SKM-1 treated with dmso at 0.1 percent for 144 hours (cell line): Measurements from ENCODE around the gene TNFRSF8.

Source experiments
- DNase-seq: peaks from one replicate; lab custom pipeline; 2025; ENCODE audit not compliant: unreplicated experiment; lab: John Stamatoyannopoulos, UW

Gene TNFRSF8

GRCh38 chr1:12172042-12172851 is 109.1 kb downstream of the TNFRSF8 start:
- DNase-seq, result no peak

- no peak for DNase-seq
Observed at GRCh38 chr1:12173041-12173509, 110.0 kb downstream of the TNFRSF8 start.

- DNase-seq, result peak; percentile 76
Observed at GRCh38 chr1:12173631-12174121, 110.6 kb downstream of the TNFRSF8 start.

GRCh38 chr1:12174924-12175810 is 112.1 kb downstream of the TNFRSF8 start:
- DNase-seq, result peak; percentile 24

GRCh38 chr1:12176298-12177118 is 113.4 kb downstream of the TNFRSF8 start:
- no peak for DNase-seq

- no peak for DNase-seq
Observed at GRCh38 chr1:12177156-12177998, 114.3 kb downstream of the TNFRSF8 start.

GRCh38 chr1:12177999-12178441 is 114.9 kb downstream of the TNFRSF8 start:
- DNase-seq, result no peak

GRCh38 chr1:12178511-12178910 is 115.4 kb downstream of the TNFRSF8 start:
- DNase-seq, result no peak

- DNase-seq, result no peak
Observed at GRCh38 chr1:12179111-12179519, 116.0 kb downstream of the TNFRSF8 start.

- DNase-seq, result no peak
Observed at GRCh38 chr1:12179676-12180075, 116.6 kb downstream of the TNFRSF8 start.

- DNase-seq, result peak; percentile 95
Observed at GRCh38 chr1:12180315-12180714, 117.2 kb downstream of the TNFRSF8 start.

- DNase-seq, result no peak
Observed at GRCh38 chr1:12180903-12181302, 117.8 kb downstream of the TNFRSF8 start.

- no peak for DNase-seq
Observed at GRCh38 chr1:12181568-12181967, 118.5 kb downstream of the TNFRSF8 start.

GRCh38 chr1:12182410-12182984 is 119.4 kb downstream of the TNFRSF8 start:
- DNase-seq, result no peak

- DNase-seq, result no peak
Observed at GRCh38 chr1:12183095-12183794, 120.1 kb downstream of the TNFRSF8 start.

- peak; percentile 93 for DNase-seq
Observed at GRCh38 chr1:12184008-12184681, 121.0 kb downstream of the TNFRSF8 start.

GRCh38 chr1:12185036-12185917 is 122.2 kb downstream of the TNFRSF8 start:
- peak; percentile 40 for DNase-seq
